GM21447 (cell line): ENCODE results near the gene ZNF253.
"Not testable (repeated sequence)": the region's sequence is repeated elsewhere in the genome, so short reads cannot be mapped to it uniquely, and the experiment has no call there.

Experiments used
- ATAC-seq: cut with Tn5 transposase; IDR thresholded peaks from one replicate; pipeline ENCODE4 v1.9.1; 2021; ENCODE audit not compliant: unreplicated experiment

ZNF253 gene

DNA sequence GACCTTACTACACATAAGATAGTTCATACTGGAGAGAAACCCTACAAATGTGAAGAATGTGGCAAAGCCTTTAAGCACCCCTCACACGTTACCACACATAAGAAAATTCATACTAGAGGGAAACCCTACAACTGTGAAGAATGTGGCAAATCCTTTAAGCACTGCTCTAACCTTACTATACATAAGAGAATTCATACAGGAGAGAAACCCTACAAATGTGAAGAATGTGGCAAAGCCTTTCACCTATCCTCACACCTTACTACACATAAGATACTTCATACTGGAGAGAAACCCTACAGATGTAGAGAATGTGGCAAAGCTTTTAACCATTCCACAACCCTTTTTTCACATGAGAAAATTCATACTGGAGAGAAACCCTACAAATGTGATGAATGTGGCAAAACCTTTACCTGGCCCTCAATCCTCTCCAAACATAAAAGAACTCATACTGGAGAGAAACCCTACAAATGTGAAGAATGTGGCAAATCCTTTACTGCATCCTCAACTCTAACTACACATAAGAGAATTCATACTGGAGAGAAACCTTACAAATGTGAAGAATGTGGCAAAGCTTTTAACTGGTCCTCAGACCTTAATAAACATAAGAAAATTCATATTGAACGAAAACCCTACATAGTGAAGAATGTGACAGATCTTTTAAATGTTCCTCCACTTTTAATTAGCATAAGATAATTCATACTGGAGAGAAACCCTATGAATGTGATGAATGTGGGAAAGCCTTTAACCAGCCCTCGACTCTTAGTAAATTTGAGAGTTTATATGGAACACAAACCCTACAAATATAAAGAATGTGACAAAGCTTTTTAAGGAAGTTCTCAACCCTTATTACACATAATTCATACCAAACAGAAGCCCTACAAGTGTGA lies 26.6 kb downstream of the ZNF253 start:
- not testable (repeated sequence) for ATAC-seq

DNA sequence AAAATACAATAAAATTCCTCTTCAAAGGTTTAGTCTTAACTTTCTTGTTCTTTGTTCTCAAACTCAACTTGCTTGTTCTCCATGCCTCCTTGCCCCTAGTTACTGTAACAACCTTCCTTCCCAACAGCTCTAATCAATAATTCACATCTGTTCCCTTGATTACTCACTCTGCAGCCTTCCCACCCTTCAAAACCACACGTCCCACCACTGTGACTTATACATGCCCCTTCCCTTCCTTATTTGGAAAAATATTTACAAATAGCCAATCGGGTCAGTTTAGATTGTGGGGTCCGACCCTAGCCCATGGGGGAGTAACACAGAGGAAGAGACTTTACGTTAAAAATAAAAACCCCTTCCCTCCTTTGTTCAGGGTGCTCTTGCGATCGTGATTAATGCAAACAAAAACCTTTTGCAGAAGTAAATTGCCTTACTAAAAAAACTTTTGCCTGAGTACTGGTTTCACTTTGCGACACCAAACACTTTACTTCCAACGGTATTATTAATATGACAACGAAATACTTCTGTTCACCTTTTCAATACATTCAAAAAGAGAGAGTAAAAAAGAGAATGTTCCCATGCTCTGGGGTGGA lies 34.6 kb downstream of the ZNF253 start:
- ATAC-seq: no peak

DNA sequence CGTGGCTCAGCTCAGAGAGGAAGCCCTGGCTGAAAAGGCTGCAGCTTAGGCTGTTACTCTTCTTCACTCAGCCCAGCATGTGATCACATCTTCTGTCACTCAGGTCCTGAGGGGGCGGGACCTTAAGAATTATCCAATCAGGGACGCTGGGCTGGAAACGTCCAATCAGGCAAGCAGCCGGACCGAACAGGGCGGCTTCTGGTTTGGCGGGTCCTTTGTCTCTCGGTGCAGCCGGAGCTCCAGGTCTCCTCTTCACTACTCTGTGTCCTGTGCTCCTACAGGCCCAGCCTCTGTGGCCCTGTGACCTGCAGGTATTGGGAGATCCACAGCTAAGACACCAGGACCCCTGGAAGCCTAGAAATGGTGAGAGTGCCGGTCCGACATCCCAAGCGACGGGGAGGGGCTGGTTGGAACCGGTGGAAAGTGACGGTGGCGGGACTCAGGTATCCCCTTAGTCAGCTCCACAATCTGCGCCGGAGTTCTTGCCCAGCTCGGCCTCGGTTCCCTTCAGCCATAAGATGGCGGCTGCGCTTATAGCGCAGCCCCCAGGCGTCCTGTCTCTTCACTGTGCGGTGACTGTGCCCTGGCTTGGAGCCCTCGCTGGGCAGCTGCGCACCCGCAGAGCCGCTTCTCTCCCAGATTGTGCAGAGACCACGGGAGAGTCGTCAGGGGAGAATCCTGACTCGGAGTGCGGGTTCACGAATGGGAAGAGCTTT lies 35.2 kb downstream of the ZNF253 start, which contains the start of gene ZNF93:
TSS of gene ZNF93 (plus strand) at position 218 of the 716 bp plus-strand sequence. CDS start at position 361, 143 bp downstream.
- ATAC-seq: peak; percentile 88

DNA sequence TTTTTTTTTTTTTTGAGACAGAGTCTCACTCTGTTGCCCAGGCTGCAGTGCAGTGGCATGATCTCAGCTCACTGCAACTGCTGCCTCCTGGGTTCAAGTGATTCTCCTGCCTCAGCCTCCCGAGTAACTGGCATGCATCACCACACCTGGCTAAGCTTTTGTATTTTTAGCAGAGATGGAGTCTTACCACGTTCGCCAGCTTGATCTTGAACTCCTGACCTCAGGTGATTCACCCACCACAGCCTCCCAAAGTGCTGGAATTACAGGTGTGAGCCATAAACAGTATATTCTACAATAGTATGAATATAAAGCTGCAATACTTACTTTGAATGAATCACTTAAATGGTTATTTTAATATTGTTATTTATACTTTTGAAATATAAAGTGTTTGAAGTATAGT lies 41.9 kb downstream of the ZNF253 start:
- ATAC-seq: not testable (repeated sequence)

- no peak for ATAC-seq
These were observed 44.0 kb downstream of the ZNF253 start for GRCh38 chr19:19909654-19910053.

GRCh38 chr19:19911150-19911549 lies 45.5 kb downstream of the ZNF253 start:
- no peak for ATAC-seq

DNA sequence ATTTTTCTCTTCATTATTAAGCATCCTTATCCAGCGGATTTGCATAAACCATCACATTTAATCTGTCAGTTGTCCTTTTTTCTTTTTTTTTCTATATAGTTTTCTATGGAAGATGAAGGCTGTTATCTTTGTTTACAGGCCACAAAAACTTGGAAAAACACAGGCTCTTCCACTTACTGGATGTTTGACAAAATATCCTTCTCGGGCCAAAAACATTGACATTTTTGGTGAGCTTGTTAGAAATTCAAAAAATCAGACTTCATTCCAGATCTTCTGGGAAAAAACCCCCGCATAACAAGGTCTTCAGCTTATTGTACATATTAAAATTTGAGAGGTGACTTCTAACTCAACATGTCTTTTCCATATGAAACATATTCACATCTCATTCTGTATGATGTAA lies 48.9 kb downstream of the ZNF253 start:
- ATAC-seq: no peak

DNA sequence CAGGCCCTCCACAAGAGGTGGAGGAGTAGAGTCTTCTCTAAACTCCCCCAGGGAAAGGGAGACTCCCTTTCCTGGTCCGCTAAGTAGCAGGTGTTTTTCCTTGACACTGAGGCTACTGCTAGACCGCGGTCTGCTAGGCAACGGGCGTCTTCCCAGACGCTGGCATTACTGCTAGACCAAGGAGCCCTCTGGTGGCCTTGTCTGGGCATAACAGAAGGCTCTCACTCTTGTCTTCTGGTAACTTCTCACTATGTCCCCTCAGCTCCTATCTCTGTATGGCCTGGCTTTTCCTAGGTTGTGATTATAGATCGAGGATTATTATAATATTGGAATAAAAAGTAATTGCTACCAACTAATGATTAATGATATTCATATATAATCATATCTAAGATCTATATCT lies 64.7 kb downstream of the ZNF253 start:
- ATAC-seq: not testable (repeated sequence)

- not testable (repeated sequence) for ATAC-seq
These were observed 68.0 kb downstream of the ZNF253 start for GRCh38 chr19:19933432-19934314.

GRCh38 chr19:19937403-19937802 lies 71.7 kb downstream of the ZNF253 start:
- ATAC-seq: no peak

GRCh38 chr19:19938449-19938848 lies 72.8 kb downstream of the ZNF253 start:
- no peak for ATAC-seq

DNA sequence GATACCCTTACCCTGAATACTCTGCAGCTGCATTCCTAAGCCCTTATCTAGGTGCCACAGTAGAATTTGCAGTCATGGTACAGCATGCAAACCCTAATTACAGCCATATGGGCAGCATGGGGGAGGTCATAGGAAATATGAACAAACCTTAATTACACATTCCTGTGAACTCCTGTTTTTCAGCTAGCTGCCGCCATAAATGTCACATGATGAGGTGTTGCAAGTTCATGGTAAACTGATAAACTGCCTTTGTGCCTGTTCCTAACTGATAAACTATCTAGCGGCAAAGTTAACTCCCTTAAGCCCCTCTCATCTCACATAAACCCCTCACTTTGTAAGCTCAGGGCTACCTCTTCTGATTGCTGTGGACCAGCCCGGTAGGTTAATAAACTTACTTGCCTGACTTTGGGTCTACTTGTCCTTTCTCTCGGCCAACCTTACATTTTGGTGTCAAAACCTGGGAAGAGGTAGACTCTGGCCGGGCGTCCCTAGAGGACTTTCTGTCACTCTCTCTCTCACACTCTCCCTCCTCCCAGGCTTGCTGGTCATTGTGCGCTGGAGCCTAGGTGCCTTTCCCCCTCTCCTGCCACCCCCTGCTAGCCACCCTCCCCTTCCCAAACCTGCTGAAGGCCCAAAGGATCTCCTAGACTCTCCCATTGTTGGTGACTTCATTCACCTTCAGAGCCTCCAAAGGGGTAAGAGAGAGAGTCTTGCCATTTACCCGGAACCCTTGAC lies 78.3 kb downstream of the ZNF253 start:
- ATAC-seq: no peak
